KMS-11 (cell line): ENCODE results near the gene RIPK4.

Source experiments
- H2AFZ ChIP-seq: fragments of 200-600 bp; sonication (generic); 2 replicates; pipeline ENCODE4 v1.6.1; 2016; ENCODE audit warnings: antibody characterized with exemption, mixed run types, low read depth
- H3K27ac ChIP-seq: fragments of 200-600 bp; sonication (generic); 2 replicates; pipeline ENCODE4 v1.6.1; 2016; ENCODE audit warnings: mild to moderate bottlenecking, mixed run types
- H3K27me3 ChIP-seq: fragments of 200-600 bp; sonication (generic); 2 replicates; pipeline ENCODE4 v1.6.1; 2017; ENCODE audit warnings: mild to moderate bottlenecking, low read depth, mixed run types, moderate library complexity; ENCODE audit not compliant: insufficient read depth
- H3K36me3 ChIP-seq: fragments of 200-600 bp; sonication (generic); 2 replicates; pipeline ENCODE4 v1.6.1; 2017; ENCODE audit warnings: mild to moderate bottlenecking, mixed run types; ENCODE audit not compliant: insufficient read depth
- H3K4me1 ChIP-seq: fragments of 200-600 bp; sonication (generic); 2 replicates; pipeline ENCODE4 v1.6.1; 2016; ENCODE audit warnings: mild to moderate bottlenecking, low read depth, mixed run types; ENCODE audit not compliant: poor library complexity, severe bottlenecking
- H3K4me2 ChIP-seq: fragments of 200-600 bp; sonication (generic); 2 replicates; pipeline ENCODE4 v1.7.0; 2016; ENCODE audit warnings: mild to moderate bottlenecking, mixed run types
- H3K4me3 ChIP-seq: fragments of 200-600 bp; sonication (generic); IDR thresholded peaks from 2 replicates; pipeline ENCODE4 v1.6.1; 2017; ENCODE audit warnings: low read depth, low read length, mixed read lengths; ENCODE audit not compliant: insufficient read depth
- H3K79me2 ChIP-seq: fragments of 200-600 bp; sonication (generic); 2 replicates; pipeline ENCODE4 v1.6.1; 2016; ENCODE audit warnings: low read depth, mixed run types; ENCODE audit not compliant: insufficient read depth
- H3K9ac ChIP-seq: fragments of 200-600 bp; sonication (generic); 2 replicates; pipeline ENCODE4 v1.6.1; 2016; ENCODE audit warnings: mild to moderate bottlenecking, mixed run types
- H4K20me1 ChIP-seq: fragments of 200-600 bp; sonication (generic); 2 replicates; pipeline ENCODE4 v1.6.1; 2016; ENCODE audit warnings: mild to moderate bottlenecking, mixed run types; ENCODE audit not compliant: insufficient read depth
- CTCF ChIP-seq: fragments of 200-600 bp; sonication (generic); conservative IDR thresholded peaks from 2 replicates; pipeline ENCODE4 v1.6.1; 2017; ENCODE audit warnings: low read depth, mild to moderate bottlenecking, antibody characterized with exemption, low read length, moderate library complexity, mixed read lengths

RIPK4 gene

DNA sequence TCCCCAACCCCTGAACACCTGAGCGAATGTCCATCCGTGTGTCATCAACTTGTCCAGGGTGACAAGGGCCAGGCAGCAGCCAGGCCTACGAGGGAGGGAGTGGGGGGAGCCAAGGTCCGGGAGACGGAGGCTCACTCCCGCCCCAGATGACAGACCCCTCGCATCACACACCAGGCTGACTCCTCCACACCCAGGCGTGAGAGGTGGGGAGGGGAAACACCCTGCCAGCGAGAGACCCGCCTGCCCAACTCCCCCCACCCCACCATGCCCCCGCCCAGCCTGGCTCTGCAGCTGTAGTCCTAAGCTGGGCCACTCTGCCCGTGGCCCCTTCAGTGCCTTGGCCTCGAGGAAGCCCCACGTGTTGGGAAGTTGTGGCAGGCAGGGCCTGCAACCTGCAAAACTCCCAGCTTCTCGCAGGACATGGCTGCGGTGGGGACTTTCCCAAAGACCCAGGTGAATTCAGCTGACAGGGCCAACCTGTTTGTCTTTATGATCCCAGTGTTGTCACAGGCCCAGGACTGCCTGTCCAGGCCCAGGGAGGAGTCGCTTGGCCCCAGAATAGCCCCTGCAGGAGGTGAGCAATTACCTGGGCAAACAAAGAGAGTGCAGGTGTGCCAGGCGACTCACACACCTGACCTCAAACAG lies 62.9 kb downstream of the RIPK4 start:
- TF ChIP-seq CTCF, result no peak
- Histone ChIP-seq H3K27ac (no peak overlapping the region), H4K20me1 (no peaks in the 10 kb centered on the region), H3K9ac (no peak overlapping the region), H2AFZ (no peak overlapping the region), H3K4me2 (no peak overlapping the region), H3K27me3 (peaks cover 26% of the 10 kb centered on the region), H3K79me2 (no peaks in the 10 kb centered on the region), H3K36me3 (no peaks in the 10 kb centered on the region), H3K4me1 (no peaks in the 10 kb centered on the region), H3K4me3 (no peak overlapping the region)

- TF ChIP-seq CTCF, result no peak
- Histone ChIP-seq H3K4me2 (no peak overlapping the region), H3K79me2 (no peaks in the 10 kb centered on the region), H3K27ac (no peak overlapping the region), H3K36me3 (no peaks in the 10 kb centered on the region), H4K20me1 (no peaks in the 10 kb centered on the region), H3K9ac (no peak overlapping the region), H2AFZ (no peak overlapping the region), H3K27me3 (peaks cover 36% of the 10 kb centered on the region), H3K4me3 (no peak overlapping the region), H3K4me1 (no peaks in the 10 kb centered on the region)
Measured at GRCh38 chr21:41701749-41702148, 65.1 kb downstream of the RIPK4 start.

- H3K4me1 ChIP-seq, result no peaks in the 10 kb centered on the region
- peaks cover 31% of the 10 kb centered on the region; the same call in 1 of the 2 replicates for H3K27me3 ChIP-seq
- H3K4me3 ChIP-seq, result no peak overlapping the region
- no peaks in the 10 kb centered on the region for H3K79me2 ChIP-seq
- H3K27ac ChIP-seq, result no peak overlapping the region
- H3K36me3 ChIP-seq, result no peaks in the 10 kb centered on the region
- no peaks in the 10 kb centered on the region for H4K20me1 ChIP-seq
- no peak overlapping the region for H3K9ac ChIP-seq
- no peak overlapping the region for H3K4me2 ChIP-seq
- H2AFZ ChIP-seq, result no peak overlapping the region
- TF ChIP-seq CTCF, result no peak
Measured at GRCh38 chr21:41699311-41699710, 67.5 kb downstream of the RIPK4 start.

GRCh38 chr21:41698071-41698470 lies 68.8 kb downstream of the RIPK4 start:
- no peak for TF ChIP-seq CTCF
- Histone ChIP-seq H3K79me2 (no peaks in the 10 kb centered on the region), H3K27ac (no peak overlapping the region), H3K4me1 (no peaks in the 10 kb centered on the region), H4K20me1 (no peaks in the 10 kb centered on the region), H3K4me2 (no peak overlapping the region), H2AFZ (no peak overlapping the region), H3K36me3 (no peaks in the 10 kb centered on the region), H3K27me3 (peaks cover 27% of the 10 kb centered on the region; the same call in 1 of the 2 replicates), H3K4me3 (no peak overlapping the region), H3K9ac (no peak overlapping the region)
